CD4-positive, alpha-beta T cell (primary cell): Measurements from ENCODE around the gene PBX2. TPM values are rescaled to one million over a fixed set of nuclear protein-coding genes. Genes with fewer than 3 reads are reported as not detected.

ENCODE experiments used
- ATAC-seq: fragments of 200-7000 bp; cut with Tn5 transposase; one replicate; pipeline ENCODE4 v1.10.0; 2022; ENCODE audit warnings: mild to moderate bottlenecking; ENCODE audit not compliant: poor library complexity
- CTCF ChIA-PET: fragments of 350-600 bp; sonication (Branson Sonifier 250); formaldehyde crosslinking; loops from one replicate; lab custom pipeline; 2021; ENCODE audit warnings: antibody characterized with exemption, inconsistent platforms; lab: Charles Lee
- POLR2A ChIA-PET: fragments of 350-600 bp; sonication (Branson Sonifier 250); formaldehyde crosslinking; loops from one replicate; lab custom pipeline; 2021; ENCODE audit warnings: antibody characterized with exemption, inconsistent platforms; lab: Charles Lee
- DNase-seq, 14 experiments: peaks; one replicate each; pipeline ENCODE4 v3.0.0-alpha.2; 2013 to 2020; ENCODE audit warnings: mixed read lengths in 2 of 14
- H3K27ac ChIP-seq, 2 donors: one replicate each; pipeline versions ENCODE4 v1.5.1 to v1.7.0; 2013; ENCODE audit warnings: low read length in 2 of 2, low read depth in 1 of 2, mild to moderate bottlenecking in 1 of 2
- H3K27me3 ChIP-seq, 2 experiments: 1 replicate in 1 of 2; 2 replicates in 1 of 2; pipeline versions ENCODE4 v1.6.1 to v1.7.0; 2013; ENCODE audit warnings: low read length in 2 of 2, control low read depth in 1 of 2, mild to moderate bottlenecking in 1 of 2, moderate library complexity in 1 of 2; ENCODE audit not compliant: insufficient read depth in 2 of 2, control insufficient read depth in 1 of 2
- H3K36me3 ChIP-seq: one replicate; pipeline ENCODE4 v1.6.1; 2013; ENCODE audit warnings: low read length, control low read depth; ENCODE audit not compliant: insufficient read depth
- H3K4me1 ChIP-seq: one replicate; pipeline ENCODE4 v1.6.1; 2013; ENCODE audit warnings: low read length, control low read depth; ENCODE audit not compliant: insufficient read depth
- H3K4me3 ChIP-seq: one replicate; pipeline ENCODE4 v1.5.1; 2013; ENCODE audit warnings: mild to moderate bottlenecking, low read length, moderate library complexity
- H3K9me3 ChIP-seq, 2 experiments: 1 replicate in 1 of 2; 2 replicates in 1 of 2; pipeline versions ENCODE4 v1.6.1 to v1.7.0; 2013; ENCODE audit warnings: low read length in 2 of 2, mild to moderate bottlenecking in 2 of 2, control low read depth in 1 of 2, moderate library complexity in 1 of 2; ENCODE audit not compliant: control insufficient read depth in 1 of 2, insufficient read depth in 1 of 2
- H3K27ac Mint-ChIP-seq: one replicate; pipeline ENCODE4 v1.8.0; 2020; ENCODE audit warnings: mixed read lengths
- H3K27me3 Mint-ChIP-seq: one replicate; pipeline ENCODE4 v1.8.0; 2021; ENCODE audit warnings: mixed read lengths
- H3K36me3 Mint-ChIP-seq: one replicate; pipeline ENCODE4 v1.8.0; 2021; ENCODE audit warnings: low read depth, mixed read lengths
- H3K4me1 Mint-ChIP-seq: one replicate; pipeline ENCODE4 v1.8.0; 2021; ENCODE audit warnings: low read depth, mixed read lengths
- H3K4me3 Mint-ChIP-seq: one replicate; pipeline ENCODE4 v1.8.0; 2020; ENCODE audit warnings: mild to moderate bottlenecking, mixed read lengths
- H3K9me3 Mint-ChIP-seq: one replicate; pipeline ENCODE4 v1.8.0; 2020; ENCODE audit warnings: mixed read lengths
- CTCF ChIP-seq: fragments of 200-600 bp; IDR thresholded peaks from one replicate; pipeline ENCODE4 v1.8.0; 2022; ENCODE audit warnings: antibody characterized with exemption, mild to moderate bottlenecking
- intact Hi-C, 2 experiments: fragments of 100-400 bp; cut with DNase I in 1 of 2; cut with micrococcal nuclease in 1 of 2; formaldehyde crosslinking; loops; one replicate each; pipeline versions ENCODE4 v1.15.1 to v1.9.0; 2023 to 2025; cut with DNase I, micrococcal nuclease
- total RNA-seq, 174 experiments: library from RNA in 2 of 174; stranded (reverse) in 2 of 174; gene quantifications; one replicate each; pipeline ENCODE4 v1.2.3 and lab custom pipeline; 2021 to 2026

Gene PBX2
- total RNA-seq, 2 experiments from 2014 or later, result 62.0 to 65.6 TPM

GRCh38 chr6:32195902-32196681, 6.1 kb upstream of the PBX2 start:
- ChIA-PET POLR2A (interaction anchor here (0.6 to 12.1 kb wide), 23 partner anchors 10 to 1581 kb away, joined by 3 to 242 read pairs (median 4); partner anchors contain the start of genes AGPAT1, ATF6B, DXO and FKBPL), CTCF (interaction anchor here (1.1 to 1.8 kb wide), 9 partner anchors 15 to 77 kb away, joined by 3 to 14 read pairs (median 5); partner anchors contain the start of genes AGPAT1, FKBPL, PRRT1 and RNF5)
- H3K4me1 ChIP-seq, result peaks cover 48% of the 10 kb centered on the region
- Mint-ChIP-seq H3K27ac (peak overlapping the region; percentile 96), H3K36me3 (peaks cover 27% of the 10 kb centered on the region), H3K9me3 (no peaks in the 10 kb centered on the region), H3K4me1 (peaks cover 48% of the 10 kb centered on the region), H3K27me3 (no peaks in the 10 kb centered on the region), H3K4me3 (peak overlapping the region; percentile 99)
- peak overlapping the region; percentile 87 to 100 for H3K27ac ChIP-seq
- H3K27me3 ChIP-seq, result no peaks in the 10 kb centered on the region
- intact Hi-C loops, result loop anchor here (1.0 to 10.0 kb wide), 11 partner anchors 18 to 1981 kb away; partner anchors contain the start of genes AGPAT1 (in 1 of the 2), BRD2 (in 1 of the 2), C6orf47 (in 1 of the 2) and CSNK2B (in 1 of the 2)
- peak in 12 of 14 experiments; percentile 35 to 100 (median 47) for DNase-seq
- peak overlapping the region; percentile 100 for H3K4me3 ChIP-seq
- peaks cover 5% of the 10 kb centered on the region for H3K36me3 ChIP-seq
- peak; percentile 73 for ATAC-seq
- peak; percentile 8 for TF ChIP-seq CTCF
- H3K9me3 ChIP-seq, result no peaks in the 10 kb centered on the region

- ATAC-seq (peak; percentile 82), DNase-seq (peak in 13 of 14 experiments; percentile 97 to 100 (median 100))
- H3K36me3 Mint-ChIP-seq, result peaks cover 30% of the 10 kb centered on the region
- intact Hi-C loops, result loop anchor here (1.0 to 10.0 kb wide), 10 partner anchors 17 to 1981 kb away; partner anchors contain the start of genes AGPAT1 (in 1 of the 2), BRD2 (in 1 of the 2), C6orf47 (in 1 of the 2) and CSNK2B (in 1 of the 2)
- Histone ChIP-seq H3K27ac (peak overlapping the region; percentile 87 to 100), H3K36me3 (peaks cover 9% of the 10 kb centered on the region), H3K9me3 (no peaks in the 10 kb centered on the region), H3K4me3 (peak overlapping the region; percentile 100), H3K27me3 (no peaks in the 10 kb centered on the region), H3K4me1 (peaks cover 52% of the 10 kb centered on the region)
- ChIA-PET CTCF (interaction anchor here (0.6 to 1.8 kb wide), 10 partner anchors 12 to 77 kb away, joined by 3 to 14 read pairs (median 5); partner anchors contain the start of genes AGPAT1, FKBPL, PRRT1 and RNF5), POLR2A (interaction anchor here (0.6 to 12.1 kb wide), 23 partner anchors 9 to 1581 kb away, joined by 3 to 242 read pairs (median 4); partner anchors contain the start of genes AGPAT1, ATF6B, DXO and FKBPL)
- H3K27me3 Mint-ChIP-seq, result no peaks in the 10 kb centered on the region
- H3K9me3 Mint-ChIP-seq, result no peaks in the 10 kb centered on the region
- peak overlapping the region; percentile 96 for H3K27ac Mint-ChIP-seq
- peaks cover 48% of the 10 kb centered on the region for H3K4me1 Mint-ChIP-seq
- peak; percentile 31 for TF ChIP-seq CTCF
- H3K4me3 Mint-ChIP-seq, result peak overlapping the region; percentile 99
Observed at GRCh38 chr6:32195652-32195901, 5.6 kb upstream of the PBX2 start.

- Mint-ChIP-seq H3K36me3 (peaks cover 36% of the 10 kb centered on the region), H3K27me3 (no peaks in the 10 kb centered on the region), H3K27ac (peak overlapping the region; percentile 96), H3K4me1 (peaks cover 48% of the 10 kb centered on the region), H3K9me3 (no peaks in the 10 kb centered on the region), H3K4me3 (peak overlapping the region; percentile 99)
- H3K27me3 ChIP-seq, result no peaks in the 10 kb centered on the region
- DNase-seq (peak in 4 of 14 experiments; percentile 41 to 73 (median 60)), ATAC-seq (peak; percentile 4)
- CTCF ChIA-PET, result interaction anchor here (0.6 to 1.8 kb wide), 10 partner anchors 13 to 76 kb away, joined by 3 to 14 read pairs (median 5); partner anchors contain the start of genes AGPAT1, FKBPL, PRRT1 and RNF5
- H3K4me1 ChIP-seq, result peaks cover 52% of the 10 kb centered on the region
- H3K4me3 ChIP-seq, result peak overlapping the region; percentile 100
- H3K27ac ChIP-seq, result peak overlapping the region; percentile 58 to 87
- H3K36me3 ChIP-seq, result peaks cover 9% of the 10 kb centered on the region
- H3K9me3 ChIP-seq, result no peaks in the 10 kb centered on the region
- intact Hi-C loops, result loop anchor here (1.0 to 10.0 kb wide), 12 partner anchors 17 to 1980 kb away; partner anchors contain the start of genes AGPAT1 (in 1 of the 2), BRD2 (in 1 of the 2), C6orf47 (in 1 of the 2) and CSNK2B (in 1 of the 2)
- POLR2A ChIA-PET, result interaction anchor here (0.6 to 12.1 kb wide), 23 partner anchors 9 to 1580 kb away, joined by 3 to 242 read pairs (median 4); partner anchors contain the start of genes AGPAT1, ATF6B, DXO and FKBPL
- peak; percentile 44 for TF ChIP-seq CTCF
Observed at GRCh38 chr6:32194825-32195651, 5.0 kb upstream of the PBX2 start.
